Skin of body (tissue), 2 donors: ENCODE measurements around the gene ETV4. TPM values are rescaled to one million over a fixed set of nuclear protein-coding genes. Genes with fewer than 3 reads are reported as not detected.
A peak's percentile ranks its signal among the peaks of the same experiment; 100 is the strongest.

Source experiments
- DNase-seq: peaks from one replicate; lab custom pipeline; 2025; lab: John Stamatoyannopoulos, UW
- total RNA-seq: library from RNA; depleted of rRNA; stranded (reverse); fragments of >200 nt; gene quantifications from one replicate; pipeline ENCODE4 v1.2.3, GENCODE V29; 2014

The ETV4 gene
- total RNA-seq, 1 donor from 2014 or later, result 3.0 TPM

DNA sequence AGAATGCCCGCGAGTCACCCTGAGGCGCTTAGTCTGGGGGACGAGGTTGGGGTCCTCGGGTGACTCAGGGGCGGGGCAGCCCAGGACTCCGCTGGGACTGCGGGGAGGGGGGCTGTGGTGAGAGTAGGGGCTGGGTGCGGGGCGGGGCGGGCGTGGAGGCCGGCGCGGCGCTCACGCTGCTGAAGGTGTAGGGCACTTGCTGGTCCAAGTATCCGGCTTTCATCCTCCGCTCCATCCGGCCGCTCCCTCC, 832 bp downstream of the ETV4 start:
- DNase-seq, result no peak

DNA sequence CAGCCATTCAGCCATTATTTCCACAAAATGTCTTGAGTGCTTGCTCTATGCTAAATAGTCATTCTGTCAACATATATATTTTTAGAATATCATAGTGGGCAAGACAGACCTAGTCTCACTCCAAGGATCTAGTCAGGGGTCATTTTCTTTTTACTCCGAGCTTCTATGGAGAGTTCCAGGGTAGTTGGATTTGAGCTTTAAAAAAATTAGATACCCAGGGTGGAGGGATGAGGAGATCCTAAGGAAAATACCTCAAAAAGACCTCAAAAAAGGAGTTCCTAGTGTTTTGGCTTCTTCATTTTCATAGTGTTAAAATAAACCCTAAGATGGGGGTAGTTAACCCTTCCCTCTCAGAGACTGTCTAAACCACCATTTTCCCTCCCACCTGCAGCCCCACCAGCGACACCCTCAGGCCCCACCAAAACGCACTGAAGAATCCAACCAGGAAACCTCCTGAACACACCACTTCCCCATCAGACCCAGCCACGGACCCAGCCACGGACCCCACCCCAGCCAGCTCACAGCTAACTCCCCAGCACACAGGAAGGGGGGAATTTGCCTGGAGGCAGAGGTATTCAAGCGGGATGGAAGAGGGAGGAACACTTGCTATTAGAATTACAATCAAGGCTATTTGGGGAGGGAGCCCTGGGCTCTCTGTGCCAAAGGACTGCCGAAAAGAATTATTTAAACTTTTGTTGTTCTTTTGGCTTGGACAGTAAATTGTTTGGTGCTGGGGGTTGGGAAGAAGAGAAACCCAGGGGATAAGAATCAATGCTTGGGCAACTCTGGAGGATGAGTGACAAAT, 2.2 kb downstream of the ETV4 start:
- DNase-seq, result no peak

DNA sequence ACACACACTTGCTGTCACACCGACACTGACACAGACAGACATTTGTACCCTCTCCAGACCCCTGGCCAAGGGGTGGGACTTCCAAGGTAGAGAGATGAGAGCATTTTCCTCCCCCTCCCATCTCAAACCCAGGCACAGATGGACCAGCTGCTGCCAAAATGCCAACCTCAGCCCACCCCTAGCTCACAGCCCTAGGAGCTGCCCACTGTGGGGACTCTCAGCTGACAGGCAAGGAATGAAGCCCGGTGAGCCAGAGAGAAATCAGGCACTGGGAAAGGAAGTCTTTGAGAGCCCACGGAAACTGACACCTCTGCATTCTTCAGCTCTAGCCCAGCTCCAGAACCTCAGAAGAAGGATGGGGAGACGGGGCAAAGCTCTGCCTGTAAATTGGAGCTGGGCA, 2.8 kb downstream of the ETV4 start:
- DNase-seq, result no peak

DNA sequence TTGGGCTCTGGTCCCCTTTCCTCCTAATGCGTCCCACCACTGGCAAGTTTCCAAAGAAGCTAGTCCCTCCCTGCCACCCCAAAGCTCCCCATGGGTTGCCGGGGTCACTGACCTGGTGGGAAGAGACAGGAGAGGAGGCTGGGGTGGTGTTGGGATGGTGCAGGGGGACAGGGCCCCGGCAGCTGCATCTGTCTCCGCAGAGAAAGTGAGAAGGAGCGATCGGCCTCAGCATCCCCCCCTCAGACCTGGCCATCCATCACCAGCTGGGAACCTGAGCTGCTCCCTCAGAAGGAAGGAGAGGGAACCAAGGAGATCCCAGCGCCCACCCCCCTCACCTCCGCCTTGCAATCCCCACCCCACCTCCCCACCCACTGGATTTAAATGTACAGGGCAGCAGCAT, 3.3 kb downstream of the ETV4 start:
- no peak for DNase-seq

DNA sequence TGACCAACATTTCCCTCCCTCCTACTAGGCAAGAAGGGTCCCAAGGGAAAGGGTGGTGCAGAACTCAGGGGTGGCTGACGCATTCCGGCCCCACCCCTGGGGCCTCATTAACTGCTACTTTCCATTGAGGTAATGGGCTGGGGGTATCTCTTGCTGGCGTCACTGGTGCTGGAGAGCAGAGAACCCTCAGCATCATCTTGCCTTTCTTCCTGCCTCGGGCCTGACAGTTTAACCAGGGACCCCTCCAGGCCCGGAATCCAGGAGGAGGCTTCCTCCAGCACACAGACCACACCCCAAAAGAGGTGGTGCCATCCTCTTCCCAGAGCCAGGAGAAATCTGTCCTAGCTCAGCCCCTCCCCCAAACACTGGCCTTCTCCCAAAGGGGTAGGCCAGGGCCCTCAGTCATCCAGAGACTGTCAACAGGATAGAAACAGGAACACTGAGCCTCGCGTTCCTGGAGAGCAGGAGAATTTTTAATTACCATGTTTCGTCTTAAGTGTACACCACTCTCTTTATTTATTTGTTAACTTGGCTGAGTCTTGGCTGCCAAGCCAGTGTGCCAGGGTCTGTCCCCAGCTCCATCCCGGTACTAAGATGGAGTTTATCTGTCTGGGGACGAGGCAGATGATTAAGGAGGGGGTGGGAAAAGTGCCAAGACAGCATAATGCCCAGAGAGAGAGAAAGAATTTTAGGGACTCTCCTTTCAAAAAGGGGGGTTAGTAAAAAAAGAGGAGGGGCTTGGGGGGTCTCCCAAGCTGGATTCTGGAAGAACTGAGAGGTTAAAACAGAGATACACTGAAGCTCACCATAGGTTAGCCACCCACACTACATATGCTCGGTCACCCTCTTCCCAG, 5.1 kb downstream of the ETV4 start:
- no peak for DNase-seq

DNA sequence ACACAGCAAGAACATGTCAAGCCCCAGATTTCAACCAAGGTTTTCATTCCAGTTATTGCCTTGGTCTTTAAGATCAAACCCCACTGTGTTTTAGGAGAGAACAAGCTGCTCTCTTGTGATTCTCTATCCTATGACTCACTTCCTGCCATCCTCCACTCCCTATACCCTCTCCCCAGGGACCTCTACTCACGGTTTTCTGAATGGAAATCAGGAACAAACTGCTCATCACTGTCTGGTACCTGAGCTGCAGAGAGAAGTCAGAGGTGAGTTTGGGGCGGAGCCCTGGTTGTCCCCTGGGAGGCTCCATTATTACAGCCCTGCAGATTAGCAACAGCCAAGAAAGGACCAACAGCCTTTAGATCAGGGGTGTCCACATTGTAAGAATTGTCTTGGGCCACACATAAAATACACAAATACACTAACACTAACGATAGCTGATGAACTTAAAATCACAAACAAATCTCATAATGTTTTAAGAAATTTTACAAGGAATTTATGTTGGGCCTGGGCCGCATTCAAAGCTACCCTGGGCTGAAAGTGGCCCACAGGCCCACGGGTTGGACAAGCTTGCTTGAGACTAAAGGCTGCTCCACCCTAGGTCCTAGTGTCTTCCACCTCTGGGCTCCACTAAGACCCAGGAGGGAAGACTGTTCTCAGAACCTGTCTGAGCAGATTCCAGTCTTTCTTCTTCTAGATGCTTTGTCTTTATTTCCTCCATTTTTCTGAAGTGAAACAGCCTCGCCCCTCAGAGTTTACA, 9.7 kb downstream of the ETV4 start:
- DNase-seq, result no peak

DNA sequence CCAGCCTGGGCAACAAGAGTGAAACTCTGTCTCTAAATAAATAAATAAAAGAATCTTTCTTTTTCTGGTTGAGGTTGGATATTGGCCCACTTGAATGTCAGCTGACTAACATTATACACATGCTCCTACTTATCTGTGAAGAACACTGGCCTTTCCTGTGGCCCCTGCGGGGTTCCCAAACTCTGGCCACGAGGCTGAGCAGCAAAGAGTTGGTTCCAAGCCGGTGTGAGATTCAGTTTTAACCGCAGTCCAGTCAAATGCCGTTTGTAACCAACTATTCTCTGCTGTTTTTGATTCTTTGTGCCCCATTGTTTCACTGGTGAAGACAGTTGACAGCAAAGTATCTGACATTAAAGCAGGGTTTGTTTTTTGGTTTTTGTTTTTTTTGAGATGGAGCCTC, 11.2 kb downstream of the ETV4 start:
- no peak for DNase-seq

DNA sequence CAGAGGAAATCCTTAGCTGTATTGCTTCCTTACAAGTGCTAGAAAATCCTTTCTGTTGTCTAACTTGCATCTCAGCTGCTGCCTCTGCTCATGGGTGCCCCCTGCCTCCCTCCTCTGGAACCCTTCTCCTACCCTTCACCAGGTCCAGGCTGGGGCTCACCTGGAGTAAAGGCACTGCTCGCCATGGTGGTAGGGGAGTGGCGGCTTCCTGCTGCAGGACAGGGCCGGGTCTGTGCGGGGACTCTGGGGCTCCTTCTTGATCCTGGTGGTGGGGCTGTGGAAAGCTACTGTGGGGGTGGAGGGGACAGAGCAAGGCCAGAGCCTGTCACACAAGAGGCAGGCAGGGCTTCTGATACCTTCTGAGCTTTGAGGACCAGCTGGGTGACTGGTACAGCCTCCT, 12.4 kb downstream of the ETV4 start:
- DNase-seq, result no peak

DNA sequence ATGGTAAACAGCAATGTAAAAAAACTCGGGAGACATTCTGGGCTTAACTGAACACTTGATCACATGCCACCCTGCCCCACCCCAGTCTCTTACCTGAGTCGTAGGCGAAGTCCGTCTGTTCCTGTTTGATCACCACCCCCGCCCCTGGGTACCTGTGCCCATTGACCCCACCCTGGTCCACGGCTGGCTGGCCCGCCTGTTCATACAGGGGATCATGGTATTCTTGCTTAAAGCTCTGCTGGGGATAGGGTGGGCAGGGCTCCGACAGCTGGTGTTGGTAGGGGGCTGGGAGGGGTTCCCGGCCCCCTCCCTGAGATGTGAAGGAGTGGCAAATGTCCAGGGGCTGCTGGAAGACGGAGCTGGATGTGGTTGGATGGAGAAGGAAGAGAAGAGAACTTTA, 13.6 kb downstream of the ETV4 start:
- DNase-seq, result no peak

DNA sequence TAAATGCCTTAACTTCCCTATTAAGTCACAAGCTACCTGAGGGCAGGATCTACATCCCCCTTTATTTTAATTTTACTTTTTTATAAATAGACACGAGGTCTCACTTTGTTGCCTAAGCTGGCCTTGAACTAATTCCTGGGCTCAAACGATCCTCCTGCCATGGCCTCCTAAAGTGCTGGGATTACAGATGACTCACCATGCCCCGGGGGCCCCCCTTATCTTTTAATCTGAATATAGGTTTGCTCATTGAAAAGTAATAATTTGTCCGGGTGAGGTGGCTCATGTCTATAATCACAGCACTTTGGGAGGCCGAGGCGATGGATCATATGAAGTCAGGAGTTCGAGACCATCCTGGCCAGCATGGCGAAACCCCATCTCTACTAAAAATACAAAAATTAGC, 14.2 kb downstream of the ETV4 start:
- no peak for DNase-seq

DNA sequence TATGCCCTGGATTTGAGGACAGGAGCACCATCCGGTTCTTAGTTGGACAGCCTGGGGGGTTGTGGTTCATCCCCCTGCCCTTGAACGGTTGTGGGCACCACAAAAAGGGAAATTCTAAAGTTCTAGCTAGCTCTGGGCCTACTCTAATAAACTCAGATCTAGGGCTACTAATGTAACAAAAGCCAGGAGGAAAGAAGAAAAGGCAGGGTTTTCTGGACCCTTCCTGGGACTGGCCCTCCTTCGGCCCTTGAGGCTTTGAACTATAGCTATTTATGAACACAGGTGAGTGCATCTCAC, 15.1 kb downstream of the ETV4 start:
- DNase-seq, result no peak

DNA sequence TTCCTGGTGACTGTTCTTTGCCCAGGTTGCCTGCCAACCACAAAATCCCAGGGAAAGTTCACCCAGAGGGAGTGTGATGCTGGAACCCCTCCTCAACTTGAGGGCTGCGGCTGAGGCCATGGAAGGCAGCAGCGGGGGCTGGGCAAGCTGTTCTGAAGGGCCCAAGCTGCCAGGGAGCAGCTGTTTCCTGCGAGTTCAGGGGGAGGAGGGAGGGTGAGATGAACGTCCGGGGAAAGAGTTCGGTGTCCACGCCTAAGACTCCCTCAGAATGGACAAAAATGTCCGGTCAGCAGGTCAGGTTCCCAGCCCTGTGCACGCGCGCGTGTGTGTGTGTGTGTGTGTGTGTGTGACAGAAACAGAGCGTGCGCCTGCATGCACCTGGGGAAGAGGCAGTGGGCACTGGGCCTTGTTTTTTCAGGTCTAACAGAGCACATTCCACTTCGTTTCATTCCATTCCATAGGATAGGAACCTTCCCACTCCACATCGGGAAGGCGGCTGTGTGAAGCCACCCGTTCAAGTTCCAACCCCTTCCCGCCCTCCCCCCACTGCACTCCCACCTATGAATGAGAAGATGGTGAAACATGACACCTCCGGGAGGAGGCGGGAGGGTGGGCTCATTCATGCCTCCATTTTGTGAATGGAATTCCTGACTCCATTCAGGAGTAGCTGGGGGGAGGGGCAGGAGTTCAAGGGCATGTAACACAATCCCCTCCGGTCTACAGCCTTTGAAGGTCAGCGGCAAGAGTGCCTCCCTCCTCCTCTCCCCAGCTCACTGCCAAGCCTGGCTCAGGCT, 15.7 kb downstream of the ETV4 start:
- DNase-seq, result peak; percentile 76

DNA sequence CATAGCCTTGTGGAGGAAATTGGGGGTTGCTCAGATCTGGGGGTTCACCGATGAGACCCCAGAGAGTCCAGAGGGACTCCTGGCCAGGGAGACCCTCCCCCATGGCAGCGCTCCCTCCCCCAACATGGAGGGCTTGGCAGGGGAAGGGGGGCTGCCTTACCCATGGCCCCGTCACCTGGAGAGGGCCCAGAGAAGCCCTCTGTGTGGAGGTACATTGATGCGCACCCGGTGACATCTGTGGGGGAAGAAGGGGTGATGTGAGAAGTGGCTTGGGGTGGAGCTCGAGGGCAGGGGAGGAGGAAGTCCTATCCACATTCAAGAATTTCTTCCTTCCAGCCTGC, 16.2 kb downstream of the ETV4 start:
- no peak for DNase-seq

DNA sequence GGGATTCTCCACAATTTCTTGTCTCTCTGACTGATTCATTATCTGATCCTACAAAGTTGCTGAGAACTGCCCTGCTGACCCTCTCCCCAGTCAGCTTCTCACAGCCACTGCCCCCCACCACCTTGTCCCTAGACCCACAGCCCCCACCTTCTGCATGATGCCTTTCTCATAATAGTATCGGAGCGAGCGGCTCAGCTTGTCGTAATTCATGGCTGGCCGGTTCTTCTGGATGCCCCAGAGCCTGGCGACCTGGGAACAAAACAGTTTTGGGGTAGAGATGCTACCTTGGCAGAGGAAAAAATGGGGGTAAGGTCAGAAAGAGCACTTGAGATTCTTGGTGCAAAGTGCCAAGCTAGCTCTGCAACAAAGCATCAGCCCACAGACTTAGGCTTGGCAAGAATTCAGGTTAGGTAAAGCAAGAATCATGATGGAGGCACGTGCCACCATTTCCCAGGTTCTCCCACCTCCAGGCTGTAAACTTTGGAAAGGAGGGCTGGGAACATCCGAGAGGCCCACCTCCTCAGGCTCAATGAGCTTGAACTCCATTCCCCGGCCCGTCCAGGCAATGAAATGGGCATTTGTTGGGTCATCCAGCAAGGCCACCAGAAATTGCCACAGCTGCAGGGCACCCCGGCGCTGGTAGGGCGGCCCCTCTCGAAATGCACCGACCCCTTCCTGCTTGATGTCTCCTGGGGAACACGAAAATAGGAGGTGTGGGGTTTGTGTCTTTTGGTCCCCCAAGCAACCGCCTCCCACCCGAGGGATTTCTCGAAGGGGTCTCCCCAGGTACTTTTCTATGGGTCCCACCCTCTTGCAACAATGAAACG, 16.9 kb downstream of the ETV4 start:
- no peak for DNase-seq

DNA sequence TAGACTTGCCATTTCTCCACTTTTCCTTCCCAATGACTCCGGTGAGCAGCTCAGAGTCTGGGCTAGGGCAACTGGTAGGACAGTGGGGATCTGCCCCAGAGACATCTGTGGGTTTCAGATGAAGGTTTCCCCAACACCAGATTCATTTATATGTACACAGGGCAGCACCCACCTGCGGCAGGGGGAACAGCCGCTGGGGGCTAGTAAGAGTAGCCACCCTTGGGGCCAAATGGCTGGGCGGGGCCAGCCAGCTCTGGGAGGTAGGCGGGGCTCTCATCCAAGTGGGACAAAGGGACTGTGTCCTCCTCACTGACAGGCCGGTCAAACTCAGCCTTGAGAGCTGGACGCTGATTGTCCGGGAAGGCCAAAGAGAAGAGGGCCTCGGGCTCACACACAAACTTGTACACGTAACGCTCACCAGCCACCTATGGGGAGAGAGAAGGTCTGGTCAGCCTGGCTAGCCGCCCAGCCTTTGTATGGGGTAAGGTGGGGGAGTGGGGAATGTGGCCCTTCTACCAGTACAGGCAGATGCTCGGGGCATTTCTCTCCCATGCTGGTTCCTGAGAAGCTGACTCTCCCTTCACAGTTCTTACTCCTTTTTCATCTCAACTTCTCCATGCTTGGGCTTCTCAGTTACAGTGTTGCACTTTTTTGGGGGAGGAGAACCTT, 17.7 kb downstream of the ETV4 start:
- DNase-seq, result no peak

DNA sequence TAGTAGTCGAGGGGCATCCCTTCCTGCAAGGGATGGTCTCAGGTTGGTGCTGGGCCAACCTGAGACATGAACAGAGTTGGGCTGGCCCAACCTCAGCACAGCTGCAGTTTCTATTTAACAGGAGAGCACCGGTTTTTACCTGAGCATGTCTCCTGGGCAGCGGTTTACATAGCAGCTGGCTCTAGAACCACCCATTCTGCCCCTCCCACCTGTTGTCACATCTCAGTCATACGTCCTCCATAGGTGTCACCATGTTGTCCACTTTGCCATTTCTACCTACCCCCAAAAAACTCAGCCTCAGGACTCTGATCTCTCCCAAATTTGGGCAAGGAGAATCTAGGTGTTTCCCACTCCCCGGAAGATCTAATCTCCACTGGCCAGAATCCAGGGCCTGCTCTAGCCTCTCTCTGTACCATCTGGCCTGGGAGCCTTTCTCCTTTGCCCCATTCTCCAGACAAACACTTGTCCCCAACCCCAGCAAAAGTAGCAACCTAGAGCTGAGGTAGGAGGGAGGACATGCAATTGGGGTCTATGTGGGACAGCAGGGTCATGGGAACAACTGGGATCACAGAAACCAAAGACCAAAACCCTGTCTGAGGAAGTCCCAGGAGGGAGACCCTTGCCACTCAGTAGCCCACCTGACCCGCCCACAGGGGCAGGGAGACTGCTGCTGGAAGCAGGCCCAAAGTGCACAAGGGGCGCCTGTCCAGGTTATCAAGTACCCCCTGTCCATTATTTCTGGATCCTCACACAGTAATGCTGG, 19.1 kb downstream of the ETV4 start:
- no peak for DNase-seq

DNA sequence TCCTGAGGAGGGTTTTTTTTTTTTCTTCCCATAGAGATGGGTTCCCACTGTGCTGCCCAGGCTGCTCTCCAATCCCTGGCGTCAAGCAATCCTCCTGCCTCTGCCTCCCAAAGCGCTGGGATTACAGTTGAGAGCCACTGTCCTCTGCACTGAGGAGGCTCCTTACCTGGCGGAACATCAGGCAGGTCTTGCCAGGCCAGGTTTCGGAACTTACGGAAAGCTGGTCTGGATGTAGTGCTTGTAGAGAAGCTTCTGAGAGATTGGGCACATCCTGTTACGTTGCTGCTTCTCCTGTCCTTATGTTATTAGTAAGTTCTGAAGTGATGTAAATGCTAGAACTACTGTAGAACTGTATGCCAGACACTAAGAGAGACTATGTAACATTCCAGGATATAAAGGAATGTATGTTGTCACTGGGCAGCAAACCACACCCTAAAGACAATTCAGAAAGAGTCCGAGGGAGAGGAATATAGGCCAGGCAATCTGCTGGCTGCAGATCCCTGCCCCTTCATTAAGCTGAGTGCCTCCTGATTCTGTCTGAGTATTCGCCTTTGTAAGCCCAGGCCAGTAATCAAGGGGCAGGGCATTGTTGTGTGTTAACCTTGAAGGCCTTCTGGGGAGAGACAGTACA, 21.1 kb downstream of the ETV4 start:
- no peak for DNase-seq

DNA sequence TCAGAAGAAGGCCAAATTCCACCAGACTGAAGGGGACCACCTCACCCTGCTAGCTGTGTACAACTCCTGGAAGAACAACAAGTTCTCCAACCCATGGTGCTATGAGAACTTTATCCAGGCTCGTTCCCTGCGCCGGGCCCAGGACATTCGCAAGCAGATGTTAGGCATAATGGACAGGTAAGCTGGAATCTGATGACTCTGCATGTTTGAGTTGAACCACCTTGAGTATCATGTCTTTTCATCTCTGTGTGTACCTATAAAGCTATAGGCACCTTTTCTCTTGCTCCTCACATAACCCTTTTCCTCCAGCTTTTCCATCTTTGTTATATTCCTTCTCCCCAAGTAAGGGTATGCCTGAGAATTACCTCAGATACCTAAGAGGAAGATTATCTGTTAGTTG, 24.8 kb downstream of the ETV4 start:
- no peak for DNase-seq
